HG03342 (cell line): ENCODE data around the gene TSC2.
A peak's percentile ranks its signal among the peaks of the same experiment; 100 is the strongest.
"Not testable (repeated sequence)": the region's sequence is repeated elsewhere in the genome, so short reads cannot be mapped to it uniquely, and the experiment has no call there.

Source experiments
- ATAC-seq: cut with Tn5 transposase; IDR thresholded peaks from one replicate; pipeline ENCODE4 v1.9.1; 2021; ENCODE audit warnings: mild to moderate bottlenecking, moderate library complexity; ENCODE audit not compliant: unreplicated experiment

Gene TSC2

DNA sequence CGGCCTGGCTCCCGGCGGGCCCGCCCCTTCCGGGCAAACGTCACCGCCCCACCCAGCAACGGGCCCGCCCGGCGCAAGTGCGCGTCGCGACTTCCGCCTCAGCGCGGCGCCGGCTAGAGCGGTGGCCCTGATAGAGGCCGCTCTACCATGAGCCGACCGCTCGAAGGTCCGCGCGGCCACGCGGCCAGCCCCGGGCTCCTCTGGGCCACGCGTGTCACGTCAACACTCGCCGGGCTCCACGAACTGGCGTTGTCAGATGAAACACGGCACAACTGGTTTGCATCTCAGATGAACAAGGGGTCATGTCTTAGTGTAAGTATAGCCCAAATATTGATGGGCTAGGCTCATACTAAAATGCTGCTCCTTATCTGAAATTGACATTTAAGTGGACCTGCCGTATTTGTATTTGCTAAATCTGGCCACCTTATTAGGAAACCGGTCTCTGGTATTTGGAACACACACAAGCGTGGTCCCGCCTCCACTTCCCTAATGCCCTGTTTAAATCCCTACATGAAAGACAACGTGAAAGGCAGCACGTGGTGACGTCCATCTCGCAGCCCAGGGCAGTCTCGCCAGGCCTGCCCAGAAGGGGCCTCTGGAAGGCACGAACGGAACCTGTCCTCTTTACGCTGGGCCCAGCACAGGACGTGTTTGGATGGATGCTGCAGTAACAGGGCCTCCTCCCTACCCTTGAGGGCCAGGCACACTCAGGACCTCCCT lies 37.8 kb upstream of the TSC2 start, which contains the start of gene ZNF598:
TSS of gene ZNF598 (minus strand) at position 31 of the 720 bp plus-strand sequence.
- ATAC-seq: peak; percentile 85

DNA sequence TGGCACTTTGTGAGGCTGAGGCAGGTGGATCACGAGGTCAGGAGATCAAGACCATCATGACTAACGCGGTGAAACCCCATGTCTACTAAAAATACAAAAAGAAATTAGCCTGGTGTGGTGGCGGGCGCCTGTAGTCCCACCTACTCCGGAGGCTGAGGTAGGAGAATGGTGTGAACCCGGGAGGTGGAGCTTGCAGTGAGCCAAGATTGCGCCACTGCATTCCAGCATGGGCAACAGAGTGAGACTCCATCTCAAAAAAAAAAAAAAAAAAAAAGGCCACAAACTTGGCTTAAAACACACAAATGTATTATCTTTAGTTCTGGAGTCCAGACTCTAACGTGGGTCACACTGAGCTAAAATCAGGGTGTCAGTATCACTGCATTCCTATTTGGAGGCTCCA lies 36.1 kb upstream of the TSC2 start:
- ATAC-seq: not testable (repeated sequence)

- no peak for ATAC-seq
Observed at GRCh38 chr16:2013527-2013926, 34.3 kb upstream of the TSC2 start.

DNA sequence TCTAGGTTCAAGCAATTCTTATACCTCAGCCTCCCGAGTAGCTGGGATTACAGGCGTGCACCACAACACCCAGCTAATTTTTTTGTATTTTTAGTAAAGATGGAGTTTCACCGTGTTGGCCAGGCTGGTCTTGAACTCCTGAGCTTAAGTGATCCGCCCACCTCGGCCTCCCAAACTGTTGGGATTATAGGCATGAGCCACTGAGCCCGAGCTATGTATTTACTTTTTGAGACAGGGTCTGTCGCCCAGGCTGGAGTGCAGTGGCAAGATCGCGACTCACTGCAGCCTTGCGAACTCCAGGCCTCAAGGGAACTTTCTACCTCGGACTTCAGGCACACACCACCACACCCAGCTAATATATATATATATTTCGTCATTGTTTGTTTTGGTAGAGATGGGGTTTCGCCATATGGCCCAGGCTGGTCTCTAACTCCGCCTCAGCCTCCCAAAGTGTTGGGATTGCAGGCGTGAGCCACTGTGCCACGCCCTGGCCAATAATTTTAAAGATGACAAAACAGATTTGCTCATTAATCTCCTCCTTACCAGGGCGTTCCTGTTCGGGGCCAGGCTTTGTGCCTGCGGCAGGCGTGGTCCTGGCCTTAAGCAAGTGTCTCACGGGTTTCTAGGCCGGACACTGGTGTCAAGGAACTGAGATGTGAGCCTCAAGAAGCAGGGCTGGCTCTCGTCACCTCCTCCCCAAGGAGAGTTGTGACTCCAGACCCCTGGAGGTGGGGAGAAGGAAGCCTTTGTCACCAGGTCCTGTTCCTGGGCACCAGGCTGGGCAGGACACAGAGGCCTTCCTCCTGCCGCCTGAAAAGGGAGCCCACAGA lies 32.5 kb upstream of the TSC2 start:
- no peak for ATAC-seq

GRCh38 chr16:2015947-2016208 lies 31.9 kb upstream of the TSC2 start:
- no peak for ATAC-seq

DNA sequence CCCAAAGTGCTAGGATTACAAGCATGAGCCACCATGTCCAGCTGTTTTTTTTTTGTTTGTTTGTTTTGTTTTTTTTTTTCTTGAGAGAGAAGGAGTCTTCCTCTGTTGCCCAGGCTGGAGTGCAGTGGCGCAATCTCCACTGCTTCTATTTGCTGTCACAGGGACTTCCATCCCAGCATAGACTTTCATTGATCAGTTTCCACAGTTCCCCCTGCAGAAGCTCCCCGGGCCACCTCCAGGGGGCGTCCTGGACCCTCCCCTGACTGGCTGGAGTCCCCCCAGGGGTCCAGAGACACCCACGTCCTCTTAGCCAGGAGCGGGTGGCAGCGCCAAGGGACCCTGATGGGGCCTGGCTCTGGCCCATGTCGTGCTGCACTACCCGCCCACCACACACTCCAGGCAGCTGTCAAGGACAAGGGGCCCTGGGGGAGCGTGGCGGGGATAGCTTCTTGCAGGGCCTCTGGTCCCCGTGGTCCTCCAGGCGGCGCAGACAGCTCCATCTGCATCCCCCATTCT lies 31.3 kb upstream of the TSC2 start:
- no peak for ATAC-seq

DNA sequence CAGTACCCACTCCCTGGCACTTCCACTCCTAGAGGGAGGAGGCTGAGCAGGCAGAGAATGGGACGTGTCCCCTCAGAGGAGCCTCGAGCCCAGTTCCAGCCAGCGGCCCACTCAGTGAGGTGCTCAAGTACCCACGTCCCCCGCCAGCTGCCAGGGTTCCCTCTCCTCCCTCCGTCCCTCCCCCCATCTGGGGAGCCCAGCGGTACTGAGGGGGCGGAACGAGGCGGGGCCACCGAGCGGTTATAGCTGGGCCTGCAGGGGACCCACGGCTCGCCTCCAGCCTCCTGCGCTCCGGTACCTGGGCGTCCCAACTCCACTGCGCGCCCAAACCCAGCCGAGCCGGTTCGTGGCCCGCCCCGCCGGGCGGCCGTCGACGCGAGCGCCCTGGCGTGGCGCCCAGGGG lies 28.3 kb upstream of the TSC2 start, which contains the start of gene NPW:
TSS of gene NPW (plus strand) at position 268 of the 403 bp plus-strand sequence.
- no peak for ATAC-seq

DNA sequence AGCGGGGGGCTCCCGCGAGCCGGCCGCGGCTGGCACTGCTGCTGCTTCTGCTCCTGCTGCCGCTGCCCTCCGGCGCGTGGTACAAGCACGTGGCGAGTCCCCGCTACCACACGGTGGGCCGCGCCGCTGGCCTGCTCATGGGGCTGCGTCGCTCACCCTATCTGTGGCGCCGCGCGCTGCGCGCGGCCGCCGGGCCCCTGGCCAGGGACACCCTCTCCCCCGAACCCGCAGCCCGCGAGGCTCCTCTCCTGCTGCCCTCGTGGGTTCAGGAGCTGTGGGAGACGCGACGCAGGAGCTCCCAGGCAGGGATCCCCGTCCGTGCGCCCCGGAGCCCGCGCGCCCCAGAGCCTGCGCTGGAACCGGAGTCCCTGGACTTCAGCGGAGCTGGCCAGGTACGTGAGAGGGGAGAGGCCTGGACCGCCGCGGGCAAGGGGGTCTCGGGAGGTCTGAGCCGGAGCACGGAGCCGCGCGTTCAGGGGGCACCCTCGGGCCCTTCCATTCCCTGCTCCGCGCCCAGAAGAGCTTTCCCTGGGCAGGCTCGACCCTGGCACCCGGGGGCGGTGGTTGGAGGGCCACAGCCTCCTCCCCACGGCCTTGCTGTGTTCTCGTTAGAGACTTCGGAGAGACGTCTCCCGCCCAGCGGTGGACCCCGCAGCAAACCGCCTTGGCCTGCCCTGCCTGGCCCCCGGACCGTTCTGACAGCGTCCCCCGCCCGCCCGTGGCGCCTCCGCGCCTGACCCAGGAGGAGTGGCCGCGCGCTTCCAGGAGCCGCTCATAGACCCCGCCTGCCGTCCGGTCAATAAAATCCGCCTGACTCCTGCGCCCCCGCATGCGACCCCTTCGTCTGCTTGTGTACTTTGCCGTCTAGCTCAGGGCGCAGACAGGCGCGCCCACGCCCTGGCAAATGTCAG lies 27.6 kb upstream of the TSC2 start:
- no peak for ATAC-seq

DNA sequence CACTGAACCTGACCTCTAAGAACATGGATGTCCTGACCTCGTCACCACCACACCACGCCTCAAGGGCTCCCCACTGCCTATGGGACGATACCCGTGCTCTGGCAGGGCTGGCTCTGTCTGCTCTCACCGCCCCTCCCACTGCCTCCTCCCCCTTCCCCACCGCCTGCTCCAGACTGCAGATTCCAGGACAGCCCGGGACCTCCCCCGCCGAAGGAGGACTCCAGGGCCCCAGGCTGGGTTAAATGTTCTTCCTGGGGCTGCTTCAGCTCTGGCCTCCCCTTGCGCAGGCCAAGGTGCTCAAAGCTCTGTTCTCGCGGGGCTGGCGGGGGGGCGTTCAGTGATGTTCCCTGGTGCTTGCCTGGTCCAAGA lies 25.1 kb upstream of the TSC2 start:
- ATAC-seq: peak; percentile 17

DNA sequence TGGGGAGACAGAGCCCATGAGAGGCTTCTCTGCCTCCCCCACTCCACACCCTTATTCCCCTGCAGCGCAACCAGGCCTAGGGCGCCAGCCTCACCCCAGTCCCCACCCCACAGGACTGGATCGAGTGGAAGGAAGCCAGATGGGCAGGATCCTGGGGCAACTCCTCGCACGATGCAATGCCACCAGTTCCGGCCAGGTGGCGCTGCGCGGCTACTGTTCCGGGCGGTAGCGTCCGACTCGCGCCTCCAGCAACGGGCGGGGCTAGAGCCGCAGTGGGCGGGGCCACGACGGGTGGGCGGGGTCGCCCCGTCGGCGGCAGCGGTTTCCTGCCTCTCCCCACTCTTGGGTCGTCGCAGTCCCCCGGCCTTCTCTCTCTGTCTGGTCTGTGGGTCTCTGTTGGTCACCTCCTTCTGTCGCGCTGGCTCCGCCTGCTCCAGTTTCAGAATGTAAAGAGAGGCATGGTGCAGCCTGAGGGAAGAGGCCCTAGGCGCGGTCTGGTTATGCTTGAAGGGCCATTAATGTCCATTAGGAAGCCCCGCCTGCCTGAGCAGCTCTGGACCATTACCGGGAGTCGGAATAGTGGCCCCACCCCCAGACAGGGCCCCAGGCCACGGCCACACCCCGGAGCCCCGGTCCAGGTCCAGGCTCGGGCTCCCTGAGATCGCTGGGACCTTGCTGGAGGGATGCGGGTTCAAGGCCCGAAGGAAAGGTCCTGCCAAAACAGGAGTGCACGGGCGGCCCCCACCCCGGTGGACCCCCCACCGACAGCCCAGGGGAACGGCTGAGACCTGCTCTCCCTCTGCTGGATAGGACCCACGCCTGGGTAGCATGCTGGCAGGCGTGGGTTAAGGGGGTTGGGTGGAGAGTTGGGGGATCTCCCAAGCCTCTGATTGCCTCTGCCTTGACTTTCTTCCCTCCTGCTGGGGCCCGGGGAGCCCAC lies 24.4 kb upstream of the TSC2 start:
- ATAC-seq: peak; percentile 72

GRCh38 chr16:2024032-2024420 lies 23.8 kb upstream of the TSC2 start:
- ATAC-seq: no peak

GRCh38 chr16:2025251-2025650 lies 22.5 kb upstream of the TSC2 start:
- ATAC-seq: no peak

GRCh38 chr16:2025878-2026460 lies 21.8 kb upstream of the TSC2 start:
- no peak for ATAC-seq

DNA sequence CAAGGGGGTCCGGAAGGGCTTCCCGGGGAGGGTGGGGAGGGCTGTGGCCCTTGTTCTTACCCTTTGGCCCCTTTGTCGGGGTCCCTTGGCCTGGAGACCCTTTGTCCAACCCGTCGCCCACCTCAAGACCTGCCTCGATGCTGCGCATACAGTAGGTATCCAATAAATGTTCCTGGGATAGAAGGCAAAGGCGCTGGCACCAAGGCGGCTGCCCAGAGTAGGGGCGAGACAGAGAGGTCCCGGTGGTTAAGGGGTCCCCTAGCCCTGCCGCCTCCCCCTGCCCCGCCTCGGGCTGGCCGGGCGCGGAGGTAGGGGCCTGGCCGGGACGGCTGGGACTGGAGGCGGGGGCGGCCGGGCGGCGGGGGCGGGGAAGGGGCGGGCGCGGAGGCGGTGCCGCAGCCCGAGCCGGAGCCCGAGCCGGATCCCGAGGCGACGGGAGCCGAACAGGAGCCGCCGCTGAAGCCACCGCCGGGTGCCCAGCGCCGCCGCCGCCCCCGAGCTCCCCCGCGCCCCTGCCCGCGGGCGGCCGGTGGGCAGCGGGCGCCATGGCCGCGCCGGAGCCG lies 21.2 kb upstream of the TSC2 start, which contains the start of gene NHERF2:
TSS of gene NHERF2 (plus strand) at position 442 of the 563 bp plus-strand sequence. CDS start at position 546, 104 bp downstream.
- ATAC-seq: no peak

- no peak for ATAC-seq
Observed at GRCh38 chr16:2027024-2028010, 20.5 kb upstream of the TSC2 start.

- ATAC-seq: no peak
Observed at GRCh38 chr16:2028146-2028545, 19.6 kb upstream of the TSC2 start.

DNA sequence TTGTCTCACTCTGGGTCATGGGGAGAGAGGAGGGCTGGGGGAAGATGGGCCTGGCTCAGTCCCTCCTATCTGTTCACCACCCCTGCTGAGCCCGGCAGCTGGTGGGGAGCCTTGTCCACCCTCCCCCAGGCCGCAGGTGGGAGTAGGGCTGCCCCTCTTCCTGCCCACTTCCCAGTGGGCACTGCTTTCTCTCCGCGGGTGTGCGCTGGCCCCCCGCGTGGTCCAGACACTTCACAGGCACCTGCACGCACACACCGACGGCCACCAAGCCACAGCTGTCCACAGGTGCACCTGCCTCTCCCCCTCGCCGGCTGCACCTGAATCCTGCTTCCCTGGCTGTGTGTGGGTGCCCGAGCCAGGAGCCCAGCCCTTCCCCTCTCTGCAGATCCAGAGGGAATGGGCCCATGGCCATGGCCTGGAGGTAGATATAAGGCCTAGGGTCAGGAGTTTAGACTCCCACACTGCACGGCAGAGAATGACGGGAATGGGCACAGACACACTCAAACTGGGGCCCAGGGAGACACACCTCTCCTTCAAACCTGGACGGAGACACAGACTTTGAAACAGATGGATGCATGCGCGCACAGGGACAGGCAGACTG lies 19.1 kb upstream of the TSC2 start:
- ATAC-seq: no peak

DNA sequence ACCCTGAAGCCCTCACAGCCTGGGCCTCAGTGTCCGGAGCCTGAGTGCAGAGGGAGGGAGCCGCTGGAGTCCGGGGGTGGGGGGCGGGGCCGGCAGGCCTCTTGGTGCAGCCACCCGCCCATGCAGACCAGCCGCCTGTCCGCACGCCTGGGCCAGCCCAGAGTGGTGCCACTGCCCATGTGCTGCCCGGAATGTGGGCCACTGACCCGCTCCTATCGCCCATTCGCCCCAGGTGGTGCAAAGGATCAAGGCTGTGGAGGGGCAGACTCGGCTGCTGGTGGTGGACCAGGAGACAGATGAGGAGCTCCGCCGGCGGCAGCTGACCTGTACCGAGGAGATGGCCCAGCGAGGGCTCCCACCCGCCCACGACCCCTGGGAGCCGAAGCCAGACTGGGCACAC lies 18.4 kb upstream of the TSC2 start:
- ATAC-seq: no peak
